ENCODE data around the gene DYNC2I2.
"Not testable (repeated sequence)": the region's sequence is repeated elsewhere in the genome, so short reads cannot be mapped to it uniquely, and the experiment has no call there.

Gene DYNC2I2

GRCh38 chr9:128685636-128686489 lies 29.2 kb upstream of the DYNC2I2 start:
- DNase-seq = no peak

DNA sequence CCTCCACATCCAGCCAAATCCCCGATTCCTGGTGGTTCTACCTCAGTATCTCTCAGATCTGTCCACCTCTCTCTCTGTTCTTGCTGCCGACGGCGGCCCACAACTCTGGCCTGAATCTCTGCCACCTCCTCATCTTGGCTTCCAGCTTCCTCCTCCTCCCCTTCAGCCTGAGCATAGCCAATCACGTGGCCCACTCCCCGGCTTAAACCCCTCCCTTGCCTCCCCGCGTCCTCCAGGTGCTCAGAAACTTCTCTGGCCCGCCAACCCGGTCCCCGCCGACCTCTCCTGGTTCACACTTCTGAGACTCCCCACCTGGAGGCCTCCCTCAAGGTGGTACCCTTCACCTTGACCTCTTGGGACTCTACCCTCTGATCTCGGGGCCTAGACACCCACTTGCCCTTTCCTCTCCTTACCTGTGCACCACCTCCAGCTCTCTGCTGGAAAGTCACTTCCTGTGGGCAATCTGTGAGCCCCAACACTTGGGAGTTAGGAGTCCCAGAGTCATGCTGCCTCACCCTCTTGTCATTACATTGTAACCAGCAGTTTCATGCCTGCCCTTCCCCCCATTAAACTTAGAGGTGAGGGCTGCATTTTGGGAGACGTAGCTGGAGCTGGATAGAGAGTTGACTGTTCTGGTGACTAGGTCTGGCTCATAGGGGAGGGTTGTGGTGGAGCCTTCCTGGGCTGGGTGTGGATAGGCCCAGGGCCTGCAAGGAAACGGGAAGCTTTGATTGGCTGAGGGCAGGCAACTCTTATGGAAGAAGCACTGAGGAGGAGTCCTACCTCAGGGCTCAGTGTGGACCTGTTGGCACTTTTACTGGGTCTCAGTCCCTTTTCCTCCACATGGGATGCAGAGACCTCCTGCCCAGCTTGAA lies 27.9 kb upstream of the DYNC2I2 start:
- peak; percentile 78 for DNase-seq

DNA sequence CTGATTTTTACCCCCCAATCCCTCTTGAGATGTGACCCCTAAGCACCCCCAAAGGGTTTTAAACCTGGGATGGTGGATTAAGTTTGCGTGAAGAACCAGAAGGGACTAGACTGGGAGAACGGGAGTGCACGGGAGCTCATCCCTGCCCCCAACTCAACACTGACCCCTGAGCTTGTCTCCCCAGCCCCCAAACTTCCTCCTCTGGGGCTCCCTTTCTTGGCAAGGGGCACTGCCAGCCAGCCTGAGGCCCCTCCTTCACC lies 27.3 kb upstream of the DYNC2I2 start:
- no peak for DNase-seq

- DNase-seq = no peak
Measured at GRCh38 chr9:128683340-128684064, 26.9 kb upstream of the DYNC2I2 start.

GRCh38 chr9:128677794-128678193 lies 21.1 kb upstream of the DYNC2I2 start:
- no peak for DNase-seq

- DNase-seq = no peak
Measured at GRCh38 chr9:128675382-128675781, 18.7 kb upstream of the DYNC2I2 start.

GRCh38 chr9:128669786-128670185 lies 13.1 kb upstream of the DYNC2I2 start:
- no peak for DNase-seq

DNA sequence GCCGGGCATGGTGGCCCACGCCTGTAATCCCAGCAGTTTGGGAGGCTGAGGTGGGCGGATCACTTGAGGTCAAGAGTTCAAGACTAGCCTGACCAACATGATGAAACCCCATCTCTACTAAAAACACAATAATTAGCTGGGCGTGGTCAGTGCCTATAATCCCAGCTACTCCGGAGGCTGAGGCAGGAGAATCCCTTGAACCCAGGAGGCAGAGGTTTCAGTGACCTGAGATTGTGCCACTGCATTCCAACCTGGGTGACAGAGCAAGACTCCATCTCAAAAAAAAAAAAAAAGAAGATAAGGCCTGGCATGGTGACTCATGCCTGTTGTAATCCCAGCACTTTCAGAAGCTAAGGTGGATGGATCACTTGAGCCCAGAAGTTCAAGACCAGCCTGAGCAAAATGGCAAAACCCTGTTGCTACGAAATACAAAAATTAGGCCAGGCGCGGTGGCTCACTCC lies 9.9 kb upstream of the DYNC2I2 start:
- not testable (repeated sequence) for DNase-seq

DNA sequence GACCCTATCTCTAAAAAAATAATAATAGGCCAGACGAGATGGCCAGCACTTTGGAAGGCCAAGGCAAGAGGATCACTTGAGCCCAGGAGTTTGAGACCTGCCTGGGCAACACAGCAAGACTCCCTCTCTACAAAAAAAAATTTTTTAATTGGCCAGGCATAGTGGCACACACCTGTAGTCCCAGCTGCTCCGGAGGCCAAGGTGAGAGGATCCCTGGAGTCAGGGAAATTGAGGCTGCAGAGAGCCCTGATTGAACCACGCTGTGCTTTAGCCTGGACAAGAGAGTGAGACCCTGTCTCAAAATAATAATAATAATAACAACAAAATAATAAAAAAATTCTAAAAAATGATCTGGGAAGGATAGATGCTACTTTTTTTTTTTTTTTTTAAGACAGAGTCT lies 1.1 kb upstream of the DYNC2I2 start:
- no peak for DNase-seq

DNA sequence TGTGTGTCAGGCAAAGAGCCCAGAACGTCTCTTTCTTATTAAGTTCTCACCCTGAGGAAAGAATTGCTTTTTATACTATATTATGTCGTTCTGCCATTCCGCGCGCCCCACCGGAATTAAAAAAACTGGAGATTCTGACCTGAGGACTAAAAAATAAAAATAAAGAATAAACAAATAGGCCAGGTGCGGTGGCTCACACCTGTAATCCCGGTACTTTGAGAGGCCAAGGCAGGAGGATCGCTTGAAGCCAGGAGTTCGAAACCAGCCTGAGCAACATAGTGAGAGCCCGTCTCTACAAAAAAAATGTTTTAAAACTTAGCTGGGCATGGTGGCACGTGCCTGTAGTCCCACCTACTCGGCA lies 677 bp upstream of the DYNC2I2 start:
- no peak for DNase-seq

GRCh38 chr9:128654481-128654880 lies 2.2 kb downstream of the DYNC2I2 start:
- no peak for DNase-seq

GRCh38 chr9:128653908-128654307 lies 2.7 kb downstream of the DYNC2I2 start:
- DNase-seq = no peak

- DNase-seq = no peak
Measured at GRCh38 chr9:128651798-128652197, 4.8 kb downstream of the DYNC2I2 start.

GRCh38 chr9:128648206-128648605 lies 8.4 kb downstream of the DYNC2I2 start:
- not testable (repeated sequence) for DNase-seq

DNA sequence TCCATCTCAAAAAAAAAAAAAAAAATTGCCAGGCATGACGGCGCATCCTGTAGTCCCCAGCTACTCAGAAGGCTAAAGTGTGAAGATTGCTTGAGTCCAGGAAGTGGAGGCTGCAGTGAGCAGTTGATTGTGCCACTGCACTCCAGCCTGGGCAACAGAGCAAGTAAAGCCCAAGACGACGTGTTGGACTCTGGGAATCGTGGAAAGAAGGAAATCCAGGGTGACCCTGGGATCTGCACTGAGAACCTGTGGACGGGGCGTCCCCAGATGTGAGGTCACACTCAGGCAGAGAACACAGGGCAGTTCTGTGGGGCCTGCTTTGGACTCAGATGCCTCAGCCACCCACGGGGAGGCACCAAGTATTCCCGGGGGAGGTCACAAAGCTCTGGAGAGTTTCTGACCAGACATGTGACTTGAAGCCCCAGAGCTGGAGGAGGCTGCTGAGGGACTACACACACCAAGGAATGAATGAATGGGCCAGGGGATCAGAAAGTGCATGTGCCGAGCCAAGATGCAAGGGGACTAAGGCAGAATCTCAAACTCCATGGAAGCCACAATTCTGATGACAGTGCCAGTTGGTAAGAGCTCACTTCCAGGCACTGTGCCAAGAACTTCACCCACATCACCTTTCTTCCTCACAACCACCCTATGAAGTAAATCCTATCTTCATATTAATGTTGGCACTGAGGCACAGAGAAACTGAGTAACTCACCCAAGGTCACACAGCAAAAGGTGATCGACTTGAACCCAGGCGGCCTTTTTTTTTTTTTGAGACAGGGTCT lies 12.9 kb downstream of the DYNC2I2 start:
- DNase-seq = no peak

DNA sequence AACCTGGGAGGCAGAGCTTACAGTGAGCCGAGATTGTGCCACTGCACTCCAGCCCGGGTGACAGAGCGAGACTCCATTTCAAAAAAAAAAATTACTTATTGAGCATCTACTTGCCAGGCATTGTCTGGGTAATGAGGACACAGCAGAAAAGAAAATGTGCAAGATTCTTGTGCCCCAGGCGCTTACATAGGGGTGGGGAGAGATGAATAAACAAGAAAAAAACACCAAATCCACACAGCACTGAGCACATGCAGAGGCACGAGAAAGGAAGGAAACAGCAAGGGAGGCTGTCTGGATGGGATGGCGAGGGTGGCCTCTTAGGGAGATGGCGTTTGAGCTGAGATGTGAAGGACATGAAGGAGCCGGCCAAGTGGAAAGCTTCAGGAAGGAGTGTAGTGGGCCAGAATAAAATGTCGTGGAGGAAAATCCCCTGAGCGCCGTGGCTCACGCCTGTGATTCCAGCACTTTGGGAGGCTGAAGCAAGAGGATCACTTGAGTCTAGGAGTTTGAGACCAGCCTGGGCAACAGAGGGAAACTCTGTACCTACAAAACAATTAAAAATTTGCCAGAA lies 13.9 kb downstream of the DYNC2I2 start:
- DNase-seq = no peak

DNA sequence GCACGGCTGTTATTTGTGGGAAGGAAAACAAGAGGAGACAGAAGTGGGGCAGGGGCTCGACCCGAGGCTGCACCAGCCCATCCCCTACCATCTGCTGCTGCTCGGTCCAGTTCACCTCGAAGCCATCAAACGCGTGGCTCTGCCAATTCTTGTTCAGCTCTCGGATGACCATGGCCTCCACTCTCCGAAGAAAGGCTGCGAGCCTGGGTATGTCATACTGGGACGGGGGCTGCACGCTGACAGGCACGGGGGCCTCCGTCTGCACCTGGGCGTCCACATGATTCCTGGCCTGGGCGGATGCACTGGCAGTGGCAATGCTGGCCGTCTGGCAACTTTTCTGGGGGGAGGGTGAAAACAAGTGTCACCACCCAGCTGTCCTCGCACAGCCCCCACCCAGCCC lies 16.0 kb downstream of the DYNC2I2 start:
- no peak for DNase-seq

- no peak for DNase-seq
Measured at GRCh38 chr9:128638580-128638979, 18.1 kb downstream of the DYNC2I2 start.

DNA sequence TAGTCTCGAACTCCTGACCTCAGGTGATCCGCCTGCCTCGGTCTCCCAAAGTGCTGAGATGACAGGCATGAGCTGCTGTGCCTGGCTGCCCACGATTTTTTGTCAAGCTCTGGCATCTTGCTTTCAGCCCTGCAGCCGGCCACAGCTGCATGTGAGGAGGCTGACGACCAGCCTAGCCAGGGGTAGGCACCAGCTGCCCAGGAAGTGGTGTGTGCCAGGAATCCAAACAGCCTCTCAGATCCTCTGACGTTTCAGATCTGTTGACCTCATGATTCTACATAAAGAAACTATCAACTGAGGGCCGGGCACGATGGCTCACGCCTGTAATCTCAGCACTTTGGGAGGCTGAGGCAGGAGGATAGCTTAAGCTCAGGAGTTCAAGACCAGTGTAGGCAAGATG lies 19.0 kb downstream of the DYNC2I2 start:
- DNase-seq = no peak

DNA sequence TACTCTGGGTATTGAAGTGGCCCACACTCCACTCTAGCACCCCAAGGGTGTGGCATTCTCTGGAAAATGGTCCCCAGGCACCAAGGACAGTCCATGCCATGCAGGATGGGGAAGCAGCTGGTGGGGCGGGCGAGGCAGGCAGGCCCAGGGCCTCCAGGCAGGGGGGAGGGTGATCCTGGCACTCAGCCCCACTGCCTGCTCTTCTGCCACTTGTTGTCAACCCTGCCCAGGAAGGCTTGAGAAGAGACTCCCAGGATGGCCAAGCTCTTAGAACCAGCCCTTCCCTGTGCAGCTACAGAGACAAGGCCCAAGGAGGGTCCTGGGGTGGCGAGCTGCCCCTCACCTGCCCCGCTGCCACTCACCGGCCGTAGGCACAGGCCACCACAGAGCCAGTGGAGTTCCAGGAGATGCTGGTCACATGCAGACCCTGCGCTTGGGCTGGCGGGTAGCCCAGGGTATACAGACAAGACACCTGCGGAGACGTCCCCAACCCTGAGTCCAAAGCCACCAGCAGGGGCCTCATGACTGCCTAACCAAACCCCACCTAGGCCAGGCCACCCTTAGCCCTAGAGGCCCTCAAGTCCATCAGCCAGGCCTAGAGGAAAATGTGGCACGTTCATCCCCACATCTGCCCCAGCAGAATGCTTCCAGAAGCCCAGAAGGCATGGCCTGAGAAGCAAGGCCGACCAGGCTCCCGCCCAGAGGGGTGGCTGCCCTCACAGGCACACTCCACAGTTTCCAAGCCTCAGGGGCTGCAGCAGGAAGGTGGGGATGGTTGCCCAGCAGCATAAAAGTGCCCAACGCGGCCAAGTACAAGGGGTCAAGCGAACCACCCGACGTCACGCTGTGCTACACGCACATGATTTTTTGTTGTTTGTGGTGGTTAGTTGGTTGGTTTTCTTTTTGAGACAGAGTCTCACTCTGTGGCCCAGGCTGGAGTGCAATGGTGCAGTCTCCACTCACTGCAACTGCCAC lies 19.8 kb downstream of the DYNC2I2 start:
- no peak for DNase-seq

DNA sequence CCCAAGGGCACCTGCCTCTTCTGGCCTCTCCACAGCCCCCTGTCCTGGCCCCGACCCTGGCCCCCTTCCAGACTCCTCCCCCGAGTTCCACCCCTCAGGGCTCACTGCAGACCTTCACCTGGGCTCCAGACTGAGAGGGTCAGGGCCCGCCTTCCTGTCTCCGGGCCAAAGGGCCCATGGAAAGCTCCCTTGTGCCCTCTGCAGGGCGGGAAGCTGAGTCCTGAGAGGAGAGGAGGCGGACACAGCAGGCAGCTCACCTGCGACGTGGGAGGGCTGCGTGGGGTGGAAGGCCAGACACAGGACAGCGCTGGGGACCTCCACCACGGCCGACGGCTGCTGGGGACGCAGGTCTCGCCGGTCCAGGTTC lies 20.6 kb downstream of the DYNC2I2 start:
- no peak for DNase-seq
